ENCODE data around the gene MDFI.

MDFI gene

DNA sequence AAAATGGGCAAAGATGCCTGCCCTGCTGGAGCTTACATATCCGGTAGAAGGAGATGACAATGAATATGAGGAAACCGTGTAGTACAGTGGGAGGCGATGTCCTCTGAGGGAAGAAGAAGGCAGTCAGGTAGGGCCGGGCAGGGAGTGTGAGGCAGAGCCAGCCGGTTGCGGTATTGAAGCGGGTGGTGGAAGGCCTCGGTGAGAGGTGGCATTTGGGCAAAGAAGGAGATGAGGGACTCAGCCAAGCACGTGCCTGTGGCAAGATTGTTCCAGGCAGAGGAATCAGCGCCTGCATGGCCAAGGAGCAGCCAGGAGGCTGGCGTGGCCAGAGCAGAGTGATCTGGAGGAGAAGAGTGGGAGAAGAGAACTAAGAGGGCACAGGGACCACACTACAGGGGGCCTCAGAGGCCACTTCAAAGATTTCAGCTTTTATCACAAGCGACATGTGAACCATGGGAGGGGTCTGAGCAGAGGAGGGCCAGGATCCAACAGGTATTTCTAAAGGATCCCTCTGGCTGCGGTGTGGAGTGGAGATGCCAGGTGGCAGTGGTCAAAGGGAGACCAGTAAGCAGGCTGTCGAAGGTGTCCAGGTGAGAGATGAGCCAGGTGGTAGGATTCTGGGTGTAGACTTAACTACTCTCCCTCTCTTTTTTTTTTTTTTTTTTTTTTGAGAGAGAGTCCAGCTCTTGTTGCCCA is 13.8 kb downstream of the MDFI start:
- DNase-seq = no peak

DNA sequence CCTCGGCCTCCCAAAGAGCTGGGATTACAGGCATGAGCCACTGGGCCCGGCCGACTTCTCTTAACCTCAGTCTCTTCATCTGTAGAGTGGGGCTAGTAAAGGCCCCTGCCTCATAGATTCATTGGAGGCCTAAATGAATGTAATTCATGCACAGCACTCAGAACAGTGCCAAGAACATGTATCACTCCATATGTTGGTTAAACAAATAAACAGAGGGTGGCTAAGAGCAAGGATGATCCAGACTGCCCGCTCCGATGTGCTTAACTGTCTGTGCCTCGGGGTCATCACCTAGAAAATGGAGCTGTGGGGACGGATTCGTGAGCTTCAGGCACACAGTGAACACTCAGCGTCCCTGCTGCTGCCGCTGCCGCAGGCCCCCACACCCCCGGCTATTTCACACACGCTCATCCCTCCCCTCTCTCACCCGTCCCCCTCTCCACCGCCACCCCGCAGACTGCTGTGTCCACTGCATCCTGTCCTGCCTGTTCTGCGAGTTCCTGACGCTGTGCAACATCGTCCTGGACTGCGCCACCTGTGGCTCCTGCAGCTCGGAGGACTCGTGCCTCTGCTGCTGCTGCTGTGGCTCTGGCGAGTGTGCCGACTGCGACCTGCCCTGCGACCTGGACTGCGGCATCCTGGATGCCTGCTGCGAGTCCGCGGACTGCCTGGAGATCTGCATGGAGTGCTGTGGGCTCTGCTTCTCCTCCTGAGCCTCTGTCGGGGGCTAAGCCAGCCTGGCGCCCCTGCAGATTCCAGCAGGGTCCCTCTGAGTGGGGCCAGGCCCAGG is 14.8 kb downstream of the MDFI start:
- no peak for DNase-seq

DNA sequence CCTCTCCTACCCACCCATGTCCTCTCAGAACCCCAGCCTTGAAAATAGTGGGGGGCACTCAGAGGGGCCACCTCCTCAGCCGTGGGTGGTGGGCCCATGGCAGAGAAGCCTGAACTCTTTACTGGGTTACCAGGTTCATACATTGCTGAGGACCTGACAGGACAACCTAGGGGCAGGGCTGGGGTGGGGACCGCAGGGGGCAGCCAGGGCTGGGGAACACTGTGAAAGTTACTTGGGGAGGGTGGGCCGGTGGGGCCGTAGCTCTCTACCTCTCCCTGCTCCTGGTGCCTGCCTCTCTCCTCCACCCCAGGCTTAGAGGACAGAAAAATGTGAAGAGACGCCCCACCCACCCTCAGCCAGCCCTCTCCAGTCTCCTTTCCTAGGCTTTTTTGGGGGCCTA is 15.4 kb downstream of the MDFI start:
- no peak for DNase-seq

DNA sequence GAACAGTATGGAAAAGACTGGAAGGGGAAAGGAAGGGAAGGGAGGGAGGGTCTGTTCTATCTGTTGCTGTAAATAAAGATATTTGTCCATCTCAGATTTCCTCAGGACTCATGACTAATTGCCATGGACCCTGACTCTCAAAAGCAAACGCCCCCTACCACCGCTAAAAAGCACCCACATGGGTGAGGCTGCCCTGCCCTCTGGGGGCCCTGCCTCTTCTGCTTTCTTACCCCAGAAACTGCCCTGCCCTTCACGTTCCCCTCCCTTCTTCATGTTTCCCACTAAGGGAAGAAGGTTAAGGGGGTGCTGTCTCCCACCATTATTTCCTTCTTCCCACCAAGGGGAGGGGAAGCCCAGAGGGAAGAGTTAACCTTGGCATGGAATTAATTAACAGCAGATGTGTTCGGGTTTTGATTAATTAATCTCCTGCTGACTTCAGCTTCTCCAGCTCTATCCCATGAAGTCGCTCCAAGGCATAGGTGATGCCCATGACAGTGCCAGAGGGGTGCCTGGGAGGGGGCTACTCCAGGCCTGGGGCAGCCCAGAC is 16.0 kb downstream of the MDFI start:
- DNase-seq = no peak

DNA sequence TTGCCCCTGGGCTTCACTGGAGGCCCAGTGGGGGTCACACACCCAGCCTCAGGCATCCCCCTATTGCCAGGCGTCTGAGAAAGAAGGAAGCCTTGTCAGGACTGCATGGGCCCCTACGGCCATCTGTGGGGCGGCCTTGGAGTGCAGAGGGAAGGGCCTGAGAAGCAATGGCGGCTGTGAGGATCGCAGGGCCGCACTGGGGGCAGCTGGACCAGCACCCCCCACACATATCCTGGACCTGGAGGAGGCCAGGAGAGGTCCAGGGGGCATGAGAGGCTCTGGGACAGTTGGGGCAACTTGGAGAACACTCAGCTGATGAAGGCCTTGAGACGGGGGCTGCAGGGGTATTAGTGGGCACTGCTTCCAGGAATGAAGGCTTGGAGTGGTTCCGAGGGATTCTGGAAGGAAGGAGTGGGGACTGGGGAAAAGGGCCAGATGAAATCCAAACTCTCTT is 16.5 kb downstream of the MDFI start:
- no peak for DNase-seq

DNA sequence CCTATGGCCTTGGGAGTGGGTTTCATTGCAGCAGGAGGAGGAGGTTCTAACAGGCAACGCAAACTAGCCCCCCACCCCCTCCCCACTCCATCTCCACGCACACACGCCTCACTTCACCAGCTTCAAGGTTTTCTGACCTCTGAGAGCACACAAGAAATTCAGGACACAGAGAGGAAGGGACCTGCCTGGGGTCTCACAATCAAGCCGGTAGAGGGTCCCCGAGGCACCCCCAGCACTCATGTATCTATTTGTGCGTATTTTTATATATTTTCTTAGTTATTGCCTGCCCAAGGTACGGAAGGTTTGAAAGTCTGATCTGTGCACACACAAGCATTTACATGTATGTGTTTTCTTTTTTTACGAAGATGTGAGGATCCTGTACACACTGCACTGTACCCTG is 16.9 kb downstream of the MDFI start:
- DNase-seq = no peak

DNA sequence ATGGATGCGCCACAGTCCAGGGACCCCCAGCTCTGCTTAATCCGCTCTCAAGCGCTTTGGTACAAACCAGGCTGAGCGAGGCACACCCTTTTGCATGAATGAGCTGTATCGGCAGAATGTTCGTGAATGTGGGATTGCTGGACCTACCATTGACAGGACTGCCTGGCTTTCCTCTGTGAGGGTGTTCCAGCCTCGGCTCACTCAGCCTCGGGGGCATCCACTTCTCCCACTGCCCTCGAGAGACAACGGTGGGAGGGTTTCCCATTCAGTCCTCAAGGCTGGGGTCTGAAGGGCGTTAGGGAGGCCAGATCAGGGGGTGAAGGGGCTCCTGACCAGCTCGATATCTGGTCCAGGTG is 17.4 kb downstream of the MDFI start:
- no peak for DNase-seq

DNA sequence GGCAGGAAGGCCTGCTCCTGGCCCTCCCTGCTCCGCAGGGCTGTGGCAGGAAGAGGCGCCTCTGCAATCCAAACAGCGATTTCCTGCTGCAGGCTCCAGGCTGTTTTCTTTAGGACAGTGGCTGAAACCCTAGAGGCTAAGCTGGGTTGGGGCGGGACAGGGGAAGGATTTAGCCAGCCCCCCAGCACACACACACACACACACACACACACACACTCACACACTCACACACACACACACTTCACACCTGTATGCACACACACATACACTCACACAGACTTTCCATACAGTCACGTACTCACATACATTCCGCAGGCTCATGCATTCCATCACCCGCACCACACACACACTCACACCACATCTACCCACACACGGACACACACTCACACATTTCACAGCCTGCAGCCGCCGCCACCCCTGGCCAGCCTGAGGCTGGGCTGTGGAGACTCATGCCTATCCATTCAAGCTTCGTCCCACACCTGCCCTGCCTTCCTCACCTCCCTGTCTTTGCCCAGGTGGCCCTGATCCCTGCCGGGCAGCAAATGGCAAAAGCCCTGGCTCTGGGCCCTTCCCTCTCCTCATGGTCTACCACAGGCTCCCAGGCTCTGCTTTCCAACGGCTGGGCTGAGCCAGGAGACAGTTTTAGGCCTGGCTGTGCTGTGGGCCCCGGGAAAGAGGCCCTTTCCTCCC is 17.9 kb downstream of the MDFI start:
- DNase-seq = no peak

DNA sequence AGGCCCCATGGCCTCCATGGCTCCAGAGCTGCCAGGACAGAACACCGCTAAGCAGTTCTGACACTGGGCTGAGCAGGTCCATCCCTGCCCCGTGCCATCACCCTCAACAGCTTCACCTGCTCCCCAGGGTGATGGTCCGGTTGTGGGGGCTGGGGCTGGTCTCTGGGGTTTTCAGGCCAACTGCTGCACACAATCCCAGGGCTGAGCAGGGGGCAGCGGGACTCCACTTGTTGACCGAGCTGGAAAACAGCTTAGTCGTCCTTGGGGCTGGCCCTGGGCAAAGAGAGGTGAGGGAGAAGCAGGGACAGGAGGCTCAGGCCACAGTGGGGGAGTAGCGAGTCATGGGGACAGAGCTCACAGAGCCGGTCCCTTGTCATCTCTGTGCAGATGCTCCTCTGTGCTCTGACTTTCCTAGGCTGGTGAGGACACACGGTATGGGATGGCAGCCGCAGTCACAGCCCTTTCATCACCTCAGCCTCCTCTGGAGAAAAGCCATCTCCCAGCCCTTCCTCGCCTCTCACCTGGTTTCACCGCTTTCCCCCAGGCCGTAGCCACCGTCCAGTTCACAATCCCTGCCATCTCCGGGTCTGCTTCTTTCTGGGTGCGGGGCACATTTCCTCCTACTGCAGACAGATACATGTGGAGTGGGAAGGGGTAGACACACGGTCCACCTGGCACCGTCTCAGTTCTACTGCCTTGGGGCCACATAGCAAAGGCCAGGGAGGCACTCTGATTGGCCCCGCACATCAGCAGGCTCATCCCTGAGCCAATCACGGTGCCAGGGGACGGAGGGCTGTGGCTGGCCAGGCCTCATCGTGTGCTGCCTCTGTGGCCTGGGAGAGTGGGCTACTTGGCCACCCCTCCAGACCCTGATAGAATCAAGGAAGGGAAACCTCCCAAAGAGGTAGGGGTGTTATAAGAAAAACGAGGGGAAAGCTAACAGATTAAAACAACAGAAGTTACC is 19.1 kb downstream of the MDFI start:
- DNase-seq = no peak

DNA sequence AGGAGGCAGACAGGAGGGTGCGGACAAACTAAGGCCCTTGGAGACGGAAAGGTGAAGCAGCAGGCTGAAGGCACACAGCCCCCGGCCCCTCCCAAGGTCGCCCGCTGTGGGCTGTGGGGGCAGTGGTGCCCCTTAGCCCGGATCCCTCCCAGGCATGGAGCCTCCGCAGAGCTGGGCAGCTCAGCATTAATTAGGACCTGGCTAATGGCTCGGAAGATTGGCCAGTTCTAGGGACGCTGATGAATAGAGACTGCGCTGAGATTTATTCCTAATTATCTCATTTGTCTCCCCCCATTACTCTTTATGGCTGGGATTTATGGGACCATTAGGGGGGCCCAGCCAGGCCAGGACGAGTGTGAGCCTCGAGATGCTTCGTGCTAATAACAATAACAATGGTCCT is 20.4 kb downstream of the MDFI start:
- DNase-seq = no peak

DNA sequence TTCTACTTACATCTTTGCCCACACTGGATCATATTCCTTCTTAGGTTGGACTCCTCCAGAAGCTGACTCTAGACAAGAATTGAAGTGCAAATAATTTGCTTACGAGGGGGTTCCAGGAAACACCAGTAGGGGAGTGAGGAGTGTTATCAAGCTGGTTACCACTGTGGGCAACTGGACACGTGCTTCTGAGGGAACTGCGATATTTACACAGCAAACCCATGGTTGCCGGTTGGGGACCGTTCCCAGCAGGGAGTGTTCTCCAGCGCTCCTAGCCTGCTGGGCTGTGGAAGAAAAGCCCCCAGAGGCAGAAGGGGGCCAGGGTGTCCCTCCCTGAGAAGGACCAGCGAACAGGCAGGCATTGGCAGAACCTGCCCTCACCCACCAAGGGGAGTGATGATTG is 21.7 kb downstream of the MDFI start:
- DNase-seq = no peak

DNA sequence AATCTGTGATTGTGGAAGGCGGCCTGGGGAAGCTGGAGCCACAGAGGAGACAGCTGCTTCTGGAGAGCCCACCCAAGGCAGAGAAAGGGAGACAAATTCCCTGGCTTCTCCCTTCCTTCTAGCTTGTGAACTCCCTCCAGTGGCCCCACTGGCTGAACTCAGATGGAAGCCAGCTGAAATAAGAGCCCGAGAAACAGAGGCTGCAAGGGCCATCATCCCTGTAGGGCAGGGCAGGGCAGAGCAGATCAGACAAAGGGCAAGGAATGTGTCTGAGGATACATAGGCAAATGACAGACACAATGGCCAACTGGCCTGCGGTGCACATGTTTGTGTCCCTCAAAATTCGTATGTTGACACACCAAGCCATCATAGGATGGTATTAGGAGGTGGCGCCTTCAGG is 25.3 kb downstream of the MDFI start:
- no peak for DNase-seq

DNA sequence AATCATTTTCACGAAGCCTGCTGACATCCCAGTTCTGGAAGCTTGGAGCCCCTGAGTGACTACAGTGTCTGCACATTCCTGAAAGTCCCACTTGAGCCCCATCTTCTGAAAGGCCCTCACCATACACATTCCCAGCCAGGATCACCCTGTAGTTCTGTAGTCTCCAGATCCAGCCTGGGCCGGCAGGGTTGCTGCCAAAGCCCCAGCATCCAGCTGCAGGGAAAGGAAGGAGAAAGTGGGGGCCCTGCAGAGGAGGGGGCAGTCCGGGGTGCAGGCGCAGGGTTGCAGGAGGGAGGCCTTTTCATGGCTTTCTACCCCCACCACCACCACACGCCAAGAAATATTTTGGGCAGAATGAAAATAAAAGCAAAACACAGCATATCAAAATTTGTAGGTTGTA is 26.0 kb downstream of the MDFI start:
- DNase-seq = no peak

DNA sequence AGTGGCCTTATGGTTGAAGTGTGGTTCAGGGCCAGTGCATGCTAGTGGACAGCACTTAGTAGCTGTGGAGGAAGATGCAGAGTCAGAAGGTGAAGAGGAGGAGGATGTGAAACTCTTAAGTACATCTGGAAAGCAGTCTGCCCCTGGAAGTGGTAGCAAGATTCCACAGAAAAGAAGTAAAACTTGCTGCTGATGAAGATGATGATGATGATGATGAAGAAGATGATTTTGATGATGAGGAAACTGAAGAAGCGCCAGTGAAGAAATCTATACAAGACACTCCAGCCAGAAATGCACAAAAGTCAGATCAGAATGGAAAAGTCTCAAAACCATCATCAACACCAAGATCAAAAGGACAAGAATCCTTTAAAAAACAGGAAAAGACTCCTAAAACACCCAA is 28.9 kb downstream of the MDFI start:
- DNase-seq = no peak

DNA sequence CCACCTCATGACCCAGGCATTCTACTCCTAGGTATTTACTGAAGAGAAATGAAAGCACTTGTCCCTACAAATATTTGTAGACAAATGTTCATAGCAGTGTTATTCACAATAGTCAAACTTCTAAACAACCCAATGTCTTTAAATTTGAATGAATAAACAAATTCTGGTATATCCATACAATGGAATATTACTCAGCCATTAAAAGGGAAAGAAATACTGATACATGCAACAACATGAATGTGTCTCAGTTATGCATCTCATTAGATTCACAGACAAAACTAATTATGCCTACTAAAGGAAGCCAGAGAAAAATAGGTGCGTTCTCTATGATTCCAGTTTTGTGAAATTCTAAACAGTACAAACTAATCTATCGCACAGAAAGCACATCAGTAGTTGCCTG is 30.7 kb downstream of the MDFI start:
- no peak for DNase-seq

DNA sequence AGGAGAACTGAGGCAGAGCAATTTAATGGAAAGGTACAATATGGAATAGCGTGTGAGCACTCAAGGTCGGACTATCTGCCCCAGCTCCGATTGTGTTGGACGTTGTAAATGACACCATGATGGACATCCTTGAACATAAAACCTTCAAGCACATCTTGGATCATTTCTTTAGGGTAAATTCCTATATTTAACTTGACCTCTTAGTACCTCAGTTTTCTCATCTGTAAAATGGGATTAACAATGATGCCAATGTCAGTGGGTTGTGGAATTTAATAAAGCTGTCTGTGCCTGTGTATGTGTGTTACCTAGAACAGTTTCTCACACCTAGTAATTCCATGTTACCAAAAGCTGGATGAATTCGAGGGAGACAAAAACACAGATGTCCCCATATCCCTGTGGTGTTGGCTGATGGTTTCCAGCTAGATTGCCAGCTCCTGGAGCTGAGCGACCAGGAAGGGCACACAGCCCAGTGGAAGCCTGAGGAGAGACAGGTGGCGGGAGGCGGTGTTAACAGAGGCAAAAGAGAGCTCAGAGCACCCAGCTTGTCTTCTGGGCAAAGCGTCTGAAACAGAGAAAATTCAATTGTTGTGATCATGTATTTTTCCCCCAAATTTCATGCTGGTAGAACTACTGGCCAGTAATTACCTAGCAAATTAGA is 32.6 kb downstream of the MDFI start:
- peak; percentile 48 to 85 for DNase-seq

DNA sequence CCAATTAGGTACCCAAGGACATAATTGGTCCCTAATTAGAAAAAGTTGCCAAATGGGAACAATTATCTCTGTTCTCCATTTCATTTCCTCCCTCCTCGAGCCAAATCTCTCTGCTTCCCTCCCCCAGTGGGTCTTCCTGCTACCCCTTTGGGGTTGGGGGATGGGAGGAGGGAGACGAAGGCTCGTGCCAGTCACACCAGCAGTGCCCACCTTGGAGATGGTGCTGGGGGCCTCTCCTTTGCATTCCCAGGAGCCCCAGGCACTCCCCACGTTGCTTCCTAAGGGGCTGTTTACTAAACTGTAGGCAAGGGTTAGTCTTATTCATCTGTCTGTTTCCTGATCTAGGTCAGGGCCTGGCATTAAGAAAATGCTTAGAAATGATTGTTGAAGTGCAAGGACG is 33.1 kb downstream of the MDFI start:
- no peak for DNase-seq

DNA sequence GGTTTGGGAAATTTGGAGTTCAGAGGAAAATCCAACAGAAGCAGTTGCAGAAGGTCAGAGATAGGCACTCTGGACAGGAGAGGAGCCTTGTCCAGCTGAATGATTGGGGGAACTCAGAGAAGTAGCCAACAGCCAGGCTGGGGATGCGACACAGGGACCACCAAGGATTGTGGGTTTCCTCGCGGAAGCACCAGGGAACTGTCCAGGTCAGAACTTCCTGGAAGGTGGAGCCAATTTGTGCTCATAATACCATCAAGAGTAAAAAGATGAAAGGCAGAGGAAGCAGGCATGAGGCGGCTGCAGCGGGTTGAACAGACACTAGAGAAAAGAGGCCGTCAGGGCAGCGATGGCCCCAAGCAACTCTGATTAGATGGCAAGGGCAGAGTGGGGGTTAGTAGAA is 33.7 kb downstream of the MDFI start:
- DNase-seq = no peak

DNA sequence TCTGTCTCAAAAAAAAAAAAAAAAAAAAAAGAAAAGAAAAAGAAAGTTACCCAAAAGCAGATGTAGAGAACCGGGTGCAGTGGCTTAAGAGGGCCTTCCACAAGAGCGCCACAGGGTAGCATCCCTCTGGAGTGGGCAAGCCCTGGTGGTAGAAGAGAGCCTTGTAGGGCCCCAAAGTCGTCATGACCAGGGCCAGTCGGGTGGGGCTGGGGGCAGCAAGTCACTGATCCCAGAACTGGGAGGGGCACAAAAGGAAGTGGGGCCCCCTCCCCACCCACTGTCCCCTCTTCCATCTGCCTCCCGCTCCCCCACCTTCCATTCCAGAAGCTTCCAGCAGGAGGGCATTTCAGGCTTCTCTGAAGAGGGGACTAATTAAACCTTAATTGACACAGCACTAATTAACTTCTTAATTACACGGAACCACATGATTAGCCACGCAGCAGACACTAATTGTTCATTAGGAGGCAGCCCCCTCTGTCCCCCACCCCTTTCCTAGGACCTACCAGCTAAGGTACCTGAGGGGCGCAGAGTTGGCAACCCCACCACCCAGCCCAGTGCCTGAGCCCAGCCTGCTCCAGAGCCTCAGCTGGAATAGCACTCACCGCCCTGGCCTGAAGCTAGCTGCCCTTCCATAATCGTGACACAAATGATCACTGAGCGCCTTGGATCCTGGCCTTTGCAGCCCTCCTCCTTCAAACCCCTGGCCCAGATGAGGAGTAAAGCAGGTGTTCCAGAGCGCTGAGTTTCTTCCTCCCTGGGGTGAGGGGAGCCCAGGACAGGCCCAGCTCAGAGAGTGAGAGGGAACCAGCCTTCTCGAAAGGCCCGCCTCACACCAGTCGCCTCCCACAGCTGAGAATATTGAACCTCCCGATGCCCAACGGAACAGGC is 34.8 kb downstream of the MDFI start:
- no peak for DNase-seq

DNA sequence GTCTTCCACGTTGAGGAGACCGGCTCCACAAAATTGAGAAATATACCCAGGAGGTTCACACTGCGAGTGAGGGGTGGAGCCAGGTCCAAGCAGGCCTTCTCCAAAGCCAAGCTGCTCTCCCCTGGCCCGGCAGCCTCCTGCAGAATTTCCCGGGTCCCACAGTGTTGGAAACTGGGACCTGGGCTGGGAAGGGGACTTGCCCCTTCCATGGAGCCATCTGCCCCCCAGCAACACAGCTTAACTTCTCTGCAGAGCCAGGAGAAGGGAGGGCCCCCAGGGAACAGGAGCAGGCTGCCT is 35.4 kb downstream of the MDFI start:
- DNase-seq = no peak
